Measurements from ENCODE around the gene STAT5B. TPM values are rescaled to one million over a fixed set of nuclear protein-coding genes. Genes with fewer than 3 reads are reported as not detected.

Gene STAT5B
- total and polyA plus RNA-seq, 2 of the 13 experiments (the other 11 are each of a cell fraction or from before 2014, with no cell fraction given) = 21.0 to 42.8 TPM

DNA sequence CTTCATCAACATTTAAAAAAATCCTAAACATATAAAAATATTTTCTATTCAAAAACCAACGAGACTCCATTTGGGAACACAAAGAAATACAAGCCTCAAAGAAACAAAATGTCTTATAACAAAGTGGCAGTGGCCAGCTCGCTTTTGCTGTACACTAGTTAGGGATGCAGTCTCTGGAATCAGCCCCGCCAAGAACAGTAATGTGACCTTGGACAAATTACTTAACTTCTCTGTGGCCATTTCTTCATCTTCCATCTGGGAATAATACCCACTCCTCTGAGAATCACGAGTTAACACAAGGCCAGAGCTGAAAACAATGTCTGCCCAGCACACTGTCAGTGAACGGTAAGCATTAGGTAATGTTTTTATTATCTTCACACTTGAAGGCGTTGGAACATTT is 5.6 kb downstream of the STAT5B start:
- DNase-seq (ENCODE audit: low spot score) = no peak
- ChIA-PET POLR2A (interaction anchor here (1.8 to 2.2 kb wide), 2 partner anchors 9 to 22 kb away, joined by 6 to 13 read pairs; no protein-coding TSS in a partner anchor), CTCF (ENCODE audit: low intra/inter-chr PET ratio, low total read pairs) (no interaction called here)
- no peak overlapping the region for H3K4me3 ChIP-seq (replicated peaks in 1 of 3; ENCODE audit: insufficient read depth in 1 of 3, low read depth in 2 of 3, low read length in 3 of 3)
- peaks cover 88% of the 10 kb centered on the region for H3K4me1 ChIP-seq (ENCODE audit: insufficient read depth, low read length)
- ATAC-seq = no peak
- WGBS (ENCODE audit: low lambda C conversion rate) = 76% methylated on average over 6 of the region's 6 CpGs
- H3K9me3 ChIP-seq (ENCODE audit: low read length) = no peaks in the 10 kb centered on the region
- TF ChIP-seq ZNF83 (CRISPR knock-in tag; IDR thresholded peaks at IDR 0.05; ENCODE audit: borderline replicate concordance) = no peak
- TF ChIP-seq, protein P1, sequence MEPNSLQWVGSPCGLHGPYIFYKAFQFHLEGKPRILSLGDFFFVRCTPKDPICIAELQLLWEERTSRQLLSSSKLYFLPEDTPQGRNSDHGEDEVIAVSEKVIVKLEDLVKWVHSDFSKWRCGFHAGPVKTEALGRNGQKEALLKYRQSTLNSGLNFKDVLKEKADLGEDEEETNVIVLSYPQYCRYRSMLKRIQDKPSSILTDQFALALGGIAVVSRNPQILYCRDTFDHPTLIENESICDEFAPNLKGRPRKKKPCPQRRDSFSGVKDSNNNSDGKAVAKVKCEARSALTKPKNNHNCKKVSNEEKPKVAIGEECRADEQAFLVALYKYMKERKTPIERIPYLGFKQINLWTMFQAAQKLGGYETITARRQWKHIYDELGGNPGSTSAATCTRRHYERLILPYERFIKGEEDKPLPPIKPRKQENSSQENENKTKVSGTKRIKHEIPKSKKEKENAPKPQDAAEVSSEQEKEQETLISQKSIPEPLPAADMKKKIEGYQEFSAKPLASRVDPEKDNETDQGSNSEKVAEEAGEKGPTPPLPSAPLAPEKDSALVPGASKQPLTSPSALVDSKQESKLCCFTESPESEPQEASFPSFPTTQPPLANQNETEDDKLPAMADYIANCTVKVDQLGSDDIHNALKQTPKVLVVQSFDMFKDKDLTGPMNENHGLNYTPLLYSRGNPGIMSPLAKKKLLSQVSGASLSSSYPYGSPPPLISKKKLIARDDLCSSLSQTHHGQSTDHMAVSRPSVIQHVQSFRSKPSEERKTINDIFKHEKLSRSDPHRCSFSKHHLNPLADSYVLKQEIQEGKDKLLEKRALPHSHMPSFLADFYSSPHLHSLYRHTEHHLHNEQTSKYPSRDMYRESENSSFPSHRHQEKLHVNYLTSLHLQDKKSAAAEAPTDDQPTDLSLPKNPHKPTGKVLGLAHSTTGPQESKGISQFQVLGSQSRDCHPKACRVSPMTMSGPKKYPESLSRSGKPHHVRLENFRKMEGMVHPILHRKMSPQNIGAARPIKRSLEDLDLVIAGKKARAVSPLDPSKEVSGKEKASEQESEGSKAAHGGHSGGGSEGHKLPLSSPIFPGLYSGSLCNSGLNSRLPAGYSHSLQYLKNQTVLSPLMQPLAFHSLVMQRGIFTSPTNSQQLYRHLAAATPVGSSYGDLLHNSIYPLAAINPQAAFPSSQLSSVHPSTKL (CRISPR knock-in tag; IDR thresholded peaks at IDR 0.05) = no peak
- TF ChIP-seq DNMT1 (CRISPR knock-in tag; IDR thresholded peaks at IDR 0.05) = no peak
- TF ChIP-seq ZFP41 (CRISPR knock-in tag; IDR thresholded peaks at IDR 0.05; ENCODE audit: borderline replicate concordance) = no peak
- no peak for TF ChIP-seq POGZ (CRISPR knock-in tag; IDR thresholded peaks at IDR 0.05)
- no peak for TF ChIP-seq ARID2 (CRISPR knock-in tag; IDR thresholded peaks at IDR 0.05; ENCODE audit: borderline replicate concordance)
- no peak for TF ChIP-seq REL (CRISPR knock-in tag; conservative IDR thresholded peaks at IDR 0.05)
- no peaks in the 10 kb centered on the region; a peak in 1 of 5 replicates for H3K27me3 ChIP-seq (ENCODE audit: control insufficient read depth in 1 of 2, insufficient read depth in 2 of 2, low read length in 2 of 2)
- H3K36me3 ChIP-seq (replicated peaks in 1 of 2; ENCODE audit: control insufficient read depth in 1 of 2, insufficient read depth in 2 of 2, low read length in 2 of 2) = no peaks in the 10 kb centered on the region
- H4K20me1 ChIP-seq (ENCODE audit: insufficient read depth, low read length) = no peaks in the 10 kb centered on the region; the same call in 1 of the 2 replicates
- BruUV-seq (replicated peaks) = no TSS peak
- H3K9ac ChIP-seq (ENCODE audit: insufficient read depth, low read depth, low read length) = no peak overlapping the region
- no peak overlapping the region for H2AFZ ChIP-seq (ENCODE audit: low read length)
- intact Hi-C loops (cut with micrococcal nuclease; ENCODE audit: unreplicated experiment) (no loop called here), in situ Hi-C loops (cut with HindIII; ENCODE audit: extremely low pct_ligation_motif_present, low pct_unique_long_range_greater_than_20kb) (no loop called here)
- FAIRE-seq = no peak
- H3K79me2 ChIP-seq (ENCODE audit: insufficient read depth, low read length) = peaks cover 81% of the 10 kb centered on the region
- no peak overlapping the region for H3K27ac ChIP-seq (ENCODE audit: extremely low read length, insufficient read depth, low read length)
- H3K4me2 ChIP-seq (ENCODE audit: low read depth, low read length) = 0 out of 2 replicates have a peak overlapping the region, but pooled peaks have one; percentile 3
